CD14-positive monocyte (primary cell): ENCODE data around the gene LYPLA2. TPM values are rescaled to one million over a fixed set of nuclear protein-coding genes. Genes with fewer than 3 reads are reported as not detected.

Source experiments
- DNase-seq, 3 donors: peaks; one replicate each; pipeline ENCODE4 v3.0.0-alpha.2; 2011 to 2022
- H2AFZ ChIP-seq: 2 replicates; pipeline ENCODE4 v1.6.0; 2012; ENCODE audit warnings: mild to moderate bottlenecking, low read depth, low read length, inconsistent platforms; ENCODE audit not compliant: insufficient read depth, poor library complexity, severe bottlenecking
- H3K27ac ChIP-seq, 2 donors: 1 replicate in 1 of 2; 2 replicates in 1 of 2; pipeline ENCODE4 v1.5.1; 2012 to 2013; ENCODE audit warnings: low read length in 2 of 2, control low read depth in 1 of 2, inconsistent platforms in 1 of 2, low read depth in 1 of 2, mild to moderate bottlenecking in 1 of 2
- H3K27me3 ChIP-seq, 2 donors: one replicate each; pipeline versions ENCODE4 v1.6.0 to v1.6.1; 2011 to 2013; ENCODE audit warnings: low read length in 2 of 2; ENCODE audit not compliant: control insufficient read depth in 2 of 2, insufficient read depth in 2 of 2
- H3K36me3 ChIP-seq, 2 donors: replicated peaks in 1 of 2; 1 replicate in 1 of 2; 2 replicates in 1 of 2; pipeline versions ENCODE4 v1.5.1 to v1.6.1; 2012 to 2013; ENCODE audit warnings: low read length in 2 of 2, control low read depth in 1 of 2, inconsistent platforms in 1 of 2, mild to moderate bottlenecking in 1 of 2; ENCODE audit not compliant: insufficient read depth in 2 of 2, control insufficient read depth in 1 of 2
- H3K4me1 ChIP-seq, 2 donors: 1 replicate in 1 of 2; 2 replicates in 1 of 2; pipeline versions ENCODE4 v1.5.1 to v1.6.1; 2012 to 2013; ENCODE audit warnings: low read length in 2 of 2, control low read depth in 1 of 2, inconsistent platforms in 1 of 2, mild to moderate bottlenecking in 1 of 2, moderate library complexity in 1 of 2; ENCODE audit not compliant: insufficient read depth in 2 of 2, control insufficient read depth in 1 of 2
- H3K4me2 ChIP-seq: replicated peaks from 2 replicates; pipeline ENCODE3; 2012; ENCODE audit warnings: low read length, moderate library complexity, mild to moderate bottlenecking; ENCODE audit not compliant: poor library complexity, severe bottlenecking; ENCODE audit errors: extremely low read depth
- H3K4me3 ChIP-seq, 3 experiments: fragments of 200-600 bp in 1 of 3; sonication (generic) in 1 of 3; replicated peaks in 1 of 3; 1 replicate in 2 of 3; 2 replicates in 1 of 3; pipeline ENCODE4 v1.5.1; 2011 to 2013; ENCODE audit warnings: low read length in 3 of 3, mild to moderate bottlenecking in 3 of 3, control low read depth in 2 of 3, low read depth in 2 of 3, inconsistent platforms in 1 of 3, moderate library complexity in 1 of 3
- H3K79me2 ChIP-seq: 2 replicates; pipeline ENCODE4 v1.6.0; 2012; ENCODE audit warnings: mild to moderate bottlenecking, control low read depth, inconsistent platforms, low read length, moderate library complexity; ENCODE audit not compliant: insufficient read depth
- H3K9ac ChIP-seq: 2 replicates; pipeline ENCODE4 v1.6.0; 2017; ENCODE audit warnings: low read length, mild to moderate bottlenecking; ENCODE audit not compliant: insufficient read depth, poor library complexity, severe bottlenecking
- H3K9me3 ChIP-seq, 2 donors: replicated peaks in 1 of 2; 1 replicate in 1 of 2; 2 replicates in 1 of 2; pipeline versions ENCODE4 v1.5.1 to v1.6.1; 2012 to 2013; ENCODE audit warnings: low read length in 2 of 2, control low read depth in 1 of 2; ENCODE audit not compliant: control insufficient read depth in 1 of 2, insufficient read depth in 1 of 2
- H4K20me1 ChIP-seq: 2 replicates; pipeline ENCODE4 v1.6.0; 2012; ENCODE audit warnings: mild to moderate bottlenecking, low read length, control low read depth, moderate library complexity; ENCODE audit not compliant: insufficient read depth
- H3K27ac Mint-ChIP-seq, 7 donors: one replicate each; pipeline ENCODE4 v1.8.0; 2020; ENCODE audit warnings: mild to moderate bottlenecking in 7 of 7, mixed read lengths in 7 of 7, moderate library complexity in 6 of 7, inconsistent platforms in 2 of 7
- H3K27me3 Mint-ChIP-seq, 3 donors: one replicate each; pipeline ENCODE4 v1.8.0; 2021 to 2022; ENCODE audit warnings: low read depth in 3 of 3, mild to moderate bottlenecking in 3 of 3, mixed read lengths in 3 of 3, moderate library complexity in 3 of 3, inconsistent platforms in 1 of 3
- H3K36me3 Mint-ChIP-seq, 2 donors: one replicate each; pipeline ENCODE4 v1.8.0; 2020; ENCODE audit warnings: mixed read lengths in 2 of 2, inconsistent platforms in 1 of 2, mild to moderate bottlenecking in 1 of 2
- H3K4me1 Mint-ChIP-seq: one replicate; pipeline ENCODE4 v1.8.0; 2020; ENCODE audit warnings: mild to moderate bottlenecking, mixed read lengths
- H3K4me3 Mint-ChIP-seq, 2 donors: one replicate each; pipeline ENCODE4 v1.8.0; 2020; ENCODE audit warnings: mild to moderate bottlenecking in 2 of 2, mixed read lengths in 2 of 2, moderate library complexity in 1 of 2
- H3K9me3 Mint-ChIP-seq, 7 donors: one replicate each; pipeline ENCODE4 v1.8.0; 2020 to 2022; ENCODE audit warnings: mixed read lengths in 7 of 7, mild to moderate bottlenecking in 6 of 7, moderate library complexity in 6 of 7, inconsistent platforms in 2 of 7
- WGBS: methylation state at CpG from one replicate; pipeline ENCODE4 v1.1.5; 2013; ENCODE audit warnings: missing lambda C conversion rate; ENCODE audit not compliant: insufficient coverage; 5-methylcytosine and 5-hydroxymethylcytosine counted together
- intact Hi-C, 2 donors: fragments of 100-400 bp; cut with micrococcal nuclease; formaldehyde crosslinking; loops; one replicate each; pipeline versions ENCODE4 v1.15.0 to v1.15.1; 2023
- polyA plus RNA-seq, 3 donors: library from polyadenylated mRNA; depleted of rRNA in 1 of 3; unstranded in 2 of 3; stranded (reverse) in 1 of 3; fragments of 300-500 nt in 2 of 3; fragments of >200 nt in 1 of 3; fragmentation: Illumina TruSeq in 2 of 3; gene quantifications; 1 replicate in 2 of 3; 2 replicates in 1 of 3; pipeline ENCODE4 v1.2.3, GENCODE V29; 2012 to 2021
- TF ChIP-seq, protein P1 (sequence below): fragments of 200-600 bp; IDR thresholded peaks from one replicate; pipeline ENCODE4 v1.8.0; 2022; ENCODE audit warnings: antibody characterized with exemption, mild to moderate bottlenecking

LYPLA2 gene
- polyA plus RNA-seq, 3 donors = 68.3 to 86.7 (median 74.1) TPM

DNA sequence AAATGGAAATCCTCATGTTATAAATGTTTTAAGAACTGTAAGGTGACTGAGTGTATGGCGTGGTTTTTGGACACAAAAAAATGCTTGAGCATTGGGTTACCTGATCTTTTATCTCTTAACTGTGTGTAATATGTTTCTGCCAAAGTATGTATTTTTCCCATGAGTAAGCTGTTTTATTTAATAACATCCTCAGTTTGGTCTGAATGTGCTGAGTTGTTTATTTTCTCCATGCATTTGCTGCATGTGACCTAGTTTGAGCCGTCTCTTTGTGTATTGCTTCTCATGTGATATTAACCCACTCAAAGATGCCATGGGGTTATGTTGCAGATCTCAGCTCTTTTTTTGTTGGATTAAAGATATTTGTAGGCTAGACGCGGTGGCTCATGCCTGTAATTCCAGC, 6.1 kb upstream of the LYPLA2 start:
- intact Hi-C loops = loop anchor here in 1 of 2 donors (5.0 kb wide), 1 partner anchor 82 kb away; the partner anchor contains the start of gene FUCA1
- peaks cover 2 to 6% of the 10 kb centered on the region in 2 donors for H3K4me1 ChIP-seq
- peaks cover 5% of the 10 kb centered on the region for H3K4me1 Mint-ChIP-seq
- no peak for DNase-seq
- H3K9me3 Mint-ChIP-seq = no peaks in the 10 kb centered on the region
- H3K27ac Mint-ChIP-seq = peak overlapping the region in 2 of 7 donors; percentile 19 to 26
- no peaks in the 10 kb centered on the region for H3K9me3 ChIP-seq
- WGBS = 100% methylated on average over 2 of the region's 4 CpGs
- peaks cover 38 to 64% of the 10 kb centered on the region in 2 donors for H3K36me3 ChIP-seq
- peaks cover 56 to 71% of the 10 kb centered on the region in 2 donors for H3K36me3 Mint-ChIP-seq
- peaks cover 35% of the 10 kb centered on the region for H3K79me2 ChIP-seq
- no peaks in the 10 kb centered on the region for H4K20me1 ChIP-seq
- H3K4me2 ChIP-seq = no peak overlapping the region
- TF ChIP-seq, protein P1, sequence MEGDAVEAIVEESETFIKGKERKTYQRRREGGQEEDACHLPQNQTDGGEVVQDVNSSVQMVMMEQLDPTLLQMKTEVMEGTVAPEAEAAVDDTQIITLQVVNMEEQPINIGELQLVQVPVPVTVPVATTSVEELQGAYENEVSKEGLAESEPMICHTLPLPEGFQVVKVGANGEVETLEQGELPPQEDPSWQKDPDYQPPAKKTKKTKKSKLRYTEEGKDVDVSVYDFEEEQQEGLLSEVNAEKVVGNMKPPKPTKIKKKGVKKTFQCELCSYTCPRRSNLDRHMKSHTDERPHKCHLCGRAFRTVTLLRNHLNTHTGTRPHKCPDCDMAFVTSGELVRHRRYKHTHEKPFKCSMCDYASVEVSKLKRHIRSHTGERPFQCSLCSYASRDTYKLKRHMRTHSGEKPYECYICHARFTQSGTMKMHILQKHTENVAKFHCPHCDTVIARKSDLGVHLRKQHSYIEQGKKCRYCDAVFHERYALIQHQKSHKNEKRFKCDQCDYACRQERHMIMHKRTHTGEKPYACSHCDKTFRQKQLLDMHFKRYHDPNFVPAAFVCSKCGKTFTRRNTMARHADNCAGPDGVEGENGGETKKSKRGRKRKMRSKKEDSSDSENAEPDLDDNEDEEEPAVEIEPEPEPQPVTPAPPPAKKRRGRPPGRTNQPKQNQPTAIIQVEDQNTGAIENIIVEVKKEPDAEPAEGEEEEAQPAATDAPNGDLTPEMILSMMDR = no peak
- H3K27me3 ChIP-seq = no peaks in the 10 kb centered on the region
- H3K27ac ChIP-seq = no peak overlapping the region
- no peak overlapping the region for H3K4me3 ChIP-seq
- H3K27me3 Mint-ChIP-seq = no peaks in the 10 kb centered on the region
- no peak overlapping the region for H3K9ac ChIP-seq
- no peak overlapping the region for H2AFZ ChIP-seq
- H3K4me3 Mint-ChIP-seq = no peak overlapping the region

DNA sequence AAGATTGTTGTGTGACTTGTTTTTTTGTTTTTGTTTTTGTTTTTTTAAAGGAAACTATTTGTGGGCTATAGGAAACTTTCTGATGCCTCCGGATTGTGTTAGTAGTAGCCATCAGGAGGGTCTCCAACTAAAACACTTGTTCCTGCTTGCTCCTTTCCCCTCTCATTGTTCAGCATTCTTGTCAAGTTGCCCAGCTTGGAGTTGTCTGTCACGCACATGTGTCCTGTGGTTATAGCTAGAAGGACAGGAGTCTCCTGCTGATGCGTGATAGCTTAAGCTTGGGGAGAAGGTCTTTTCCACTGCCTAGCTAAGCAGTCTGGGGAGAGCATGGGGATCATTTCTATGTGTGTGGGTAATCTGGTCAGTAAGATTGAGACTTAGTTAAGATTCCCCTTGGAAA, 3.2 kb upstream of the LYPLA2 start:
- Histone ChIP-seq H4K20me1 (peaks cover 10% of the 10 kb centered on the region), H3K9me3 (no peaks in the 10 kb centered on the region), H2AFZ (no peak overlapping the region), H3K27ac (no peak overlapping the region), H3K9ac (no peak overlapping the region), H3K79me2 (peaks cover 31% of the 10 kb centered on the region), H3K4me3 (no peak overlapping the region), H3K4me1 (peaks cover 20 to 25% of the 10 kb centered on the region in 2 donors), H3K4me2 (no peak overlapping the region), H3K27me3 (no peaks in the 10 kb centered on the region), H3K36me3 (peaks cover 38 to 56% of the 10 kb centered on the region in 2 donors)
- TF ChIP-seq, protein P1 = no peak
- H3K36me3 Mint-ChIP-seq = peaks cover 46 to 55% of the 10 kb centered on the region in 2 donors
- no peak for DNase-seq
- peaks cover 0 to 3% (median 0%) of the 10 kb centered on the region in 7 donors for H3K9me3 Mint-ChIP-seq
- H3K27me3 Mint-ChIP-seq = no peaks in the 10 kb centered on the region
- H3K27ac Mint-ChIP-seq = peak overlapping the region in 1 of 7 donors; percentile 12
- intact Hi-C loops = loop anchor here in 1 of 2 donors (5.0 kb wide), 1 partner anchor 80 kb away; the partner anchor contains the start of gene FUCA1
- H3K4me1 Mint-ChIP-seq = peaks cover 22% of the 10 kb centered on the region
- 87% methylated on average over 2 of the region's 3 CpGs for WGBS
- H3K4me3 Mint-ChIP-seq = no peak overlapping the region
